GM12865 (cell line): ENCODE data around the gene WNT9A.

Experiments
- DNase-seq: peaks from one replicate; pipeline ENCODE4 v3.0.0; 2010; ENCODE audit warnings: low read depth
- H3K4me3 ChIP-seq: 2 replicates; pipeline ENCODE4 v1.5.1; 2011; ENCODE audit warnings: mild to moderate bottlenecking, low read depth, low read length, control low read depth
- CTCF ChIP-seq: IDR thresholded peaks from 2 replicates; pipeline ENCODE4 v1.5.1; 2011; ENCODE audit warnings: low read length, control low read depth, low read depth, inconsistent platforms; ENCODE audit not compliant: insufficient read depth; ENCODE audit errors: missing control alignments

The WNT9A gene

GRCh38 chr1:227921461-227922185 is 26.1 kb downstream of the WNT9A start:
- TF ChIP-seq CTCF, result no peak
- H3K4me3 ChIP-seq, result no peak overlapping the region
- DNase-seq, result no peak

- DNase-seq, result no peak
- no peak overlapping the region for H3K4me3 ChIP-seq
- no peak for TF ChIP-seq CTCF
Measured at GRCh38 chr1:227920896-227921295, 26.8 kb downstream of the WNT9A start.

- DNase-seq, result no peak
- no peak overlapping the region for H3K4me3 ChIP-seq
- no peak for TF ChIP-seq CTCF
Measured at GRCh38 chr1:227920426-227920825, 27.3 kb downstream of the WNT9A start.

- DNase-seq, result no peak
- TF ChIP-seq CTCF, result no peak
Measured at GRCh38 chr1:227919906-227920305, 27.8 kb downstream of the WNT9A start.

GRCh38 chr1:227918736-227919135 is 29.0 kb downstream of the WNT9A start:
- DNase-seq, result no peak
- no peak for TF ChIP-seq CTCF
- no peak overlapping the region for H3K4me3 ChIP-seq

More at GRCh38 chr1:227919906-227920305, 27.8 kb downstream of the WNT9A start:
- H3K4me3 ChIP-seq, result no peak overlapping the region

- no peak for TF ChIP-seq CTCF
- H3K4me3 ChIP-seq, result no peak overlapping the region
- no peak for DNase-seq
Measured at GRCh38 chr1:227918083-227918700, 29.5 kb downstream of the WNT9A start.
